ENCODE measurements around the gene CSNK1G2.

CSNK1G2 gene

GRCh38 chr19:2013683-2013961 is 72.7 kb downstream of the CSNK1G2 start:
- TF ChIP-seq, protein P1, sequence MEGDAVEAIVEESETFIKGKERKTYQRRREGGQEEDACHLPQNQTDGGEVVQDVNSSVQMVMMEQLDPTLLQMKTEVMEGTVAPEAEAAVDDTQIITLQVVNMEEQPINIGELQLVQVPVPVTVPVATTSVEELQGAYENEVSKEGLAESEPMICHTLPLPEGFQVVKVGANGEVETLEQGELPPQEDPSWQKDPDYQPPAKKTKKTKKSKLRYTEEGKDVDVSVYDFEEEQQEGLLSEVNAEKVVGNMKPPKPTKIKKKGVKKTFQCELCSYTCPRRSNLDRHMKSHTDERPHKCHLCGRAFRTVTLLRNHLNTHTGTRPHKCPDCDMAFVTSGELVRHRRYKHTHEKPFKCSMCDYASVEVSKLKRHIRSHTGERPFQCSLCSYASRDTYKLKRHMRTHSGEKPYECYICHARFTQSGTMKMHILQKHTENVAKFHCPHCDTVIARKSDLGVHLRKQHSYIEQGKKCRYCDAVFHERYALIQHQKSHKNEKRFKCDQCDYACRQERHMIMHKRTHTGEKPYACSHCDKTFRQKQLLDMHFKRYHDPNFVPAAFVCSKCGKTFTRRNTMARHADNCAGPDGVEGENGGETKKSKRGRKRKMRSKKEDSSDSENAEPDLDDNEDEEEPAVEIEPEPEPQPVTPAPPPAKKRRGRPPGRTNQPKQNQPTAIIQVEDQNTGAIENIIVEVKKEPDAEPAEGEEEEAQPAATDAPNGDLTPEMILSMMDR (IDR thresholded peaks at IDR 0.05; ENCODE audit: insufficient read depth, missing control alignments) = no peak
- FAIRE-seq = no peak

GRCh38 chr19:2014131-2014571 is 73.2 kb downstream of the CSNK1G2 start:
- FAIRE-seq (no peak), DNase-seq (ENCODE audit: insufficient read length, low spot score) (no peak)
- TF ChIP-seq, protein P1 (IDR thresholded peaks at IDR 0.05; ENCODE audit: insufficient read depth, missing control alignments) = no peak

More at GRCh38 chr19:2013683-2013961, 72.7 kb downstream of the CSNK1G2 start:
- DNase-seq (ENCODE audit: insufficient read length, low spot score) = no peak

- TF ChIP-seq, protein P1 (IDR thresholded peaks at IDR 0.05; ENCODE audit: insufficient read depth, missing control alignments) = no peak
- no peak for FAIRE-seq
- DNase-seq (ENCODE audit: insufficient read length, low spot score) = no peak
These were observed 74.0 kb downstream of the CSNK1G2 start for GRCh38 chr19:2014731-2015607.

- FAIRE-seq = no peak
- TF ChIP-seq, protein P1 (IDR thresholded peaks at IDR 0.05; ENCODE audit: insufficient read depth, missing control alignments) = no peak
- peak; percentile 63 for DNase-seq (ENCODE audit: insufficient read length, low spot score)
These were observed 74.6 kb downstream of the CSNK1G2 start, which contains the start of gene BTBD2 for GRCh38 chr19:2015608-2015950. Gene BTBD2, minus strand, starts transcription at chr19:2015714. Its CDS starts 11 bp downstream, at chr19:2015703.

- FAIRE-seq = no peak
- TF ChIP-seq, protein P1 (IDR thresholded peaks at IDR 0.05; ENCODE audit: insufficient read depth, missing control alignments) = no peak
- peak; percentile 92 for DNase-seq (ENCODE audit: insufficient read length, low spot score)
These were observed 75.3 kb downstream of the CSNK1G2 start for GRCh38 chr19:2016041-2016807.

DNA sequence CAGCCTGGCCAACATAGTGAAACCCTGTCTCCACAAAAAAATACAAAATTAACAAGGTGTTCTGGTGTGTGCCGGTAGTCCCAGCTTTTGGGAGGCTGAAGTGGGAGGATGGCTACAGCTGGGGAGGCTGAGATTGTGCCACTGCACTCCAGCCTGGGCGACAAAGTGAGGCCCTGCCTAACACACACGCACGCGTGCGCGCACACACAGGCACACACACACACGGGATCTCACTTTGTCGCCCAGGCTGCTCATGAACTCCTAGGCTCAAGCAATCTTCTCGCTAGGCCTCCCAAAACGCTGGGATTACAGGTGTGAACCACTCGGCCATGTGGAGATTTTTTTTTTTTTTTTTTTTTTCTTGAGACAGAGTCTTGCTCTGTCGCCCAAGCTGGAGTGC is 77.8 kb downstream of the CSNK1G2 start:
- FAIRE-seq = no peak
- no peak for DNase-seq (ENCODE audit: insufficient read length, low spot score)
- TF ChIP-seq, protein P1 (IDR thresholded peaks at IDR 0.05; ENCODE audit: insufficient read depth, missing control alignments) = no peak
